GM23248 (cell line): Measurements from ENCODE around the gene JARID2.
"Not testable (repeated sequence)": the region's sequence is repeated elsewhere in the genome, so short reads cannot be mapped to it uniquely, and the experiment has no call there.

ENCODE experiments used
- EZH2 ChIP-seq: fragments of 200-600 bp; sonication (generic); IDR thresholded peaks from 2 replicates; pipeline ENCODE4 v1.6.1; 2018; ENCODE audit warnings: antibody characterized with exemption, mild to moderate bottlenecking; ENCODE audit not compliant: insufficient read depth, poor library complexity, severe bottlenecking
- EZH2phosphoT487 ChIP-seq: fragments of 200-600 bp; sonication (generic); IDR thresholded peaks from 2 replicates; pipeline ENCODE4 v1.6.1; 2018; ENCODE audit warnings: antibody characterized with exemption, moderate library complexity, mild to moderate bottlenecking, low read depth; ENCODE audit not compliant: insufficient read depth

GRCh38 chr6:15543332-15543917, 297.6 kb downstream of the JARID2 start:
- not testable (repeated sequence) for TF ChIP-seq EZH2phosphoT487, EZH2
